ENCODE results near the gene TP53INP2.

Gene TP53INP2

GRCh38 chr20:34732523-34732922 lies 28.4 kb downstream of the TP53INP2 start:
- DNase-seq: no peak

GRCh38 chr20:34736106-34736735 lies 32.1 kb downstream of the TP53INP2 start:
- DNase-seq: no peak

DNA sequence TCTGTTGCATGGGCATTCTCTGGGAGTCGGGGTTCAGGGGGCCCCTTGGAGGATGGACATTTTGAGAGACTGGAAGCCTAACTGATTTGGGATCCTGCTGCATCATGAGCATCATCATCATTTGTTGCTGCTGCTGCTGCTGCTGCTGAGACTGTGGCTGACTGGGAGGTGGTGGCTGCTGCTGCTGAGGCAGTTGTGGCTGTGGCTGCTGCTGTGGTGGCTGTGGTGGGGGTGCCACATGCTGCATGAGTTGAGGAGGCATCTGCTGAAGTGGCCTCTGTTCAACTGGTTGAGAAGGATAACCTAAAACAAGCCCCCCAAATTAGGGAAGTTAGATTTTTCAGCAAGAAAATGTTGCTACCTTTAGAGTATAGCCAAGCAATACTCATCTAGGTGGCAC lies 38.9 kb downstream of the TP53INP2 start:
- no peak for DNase-seq

DNA sequence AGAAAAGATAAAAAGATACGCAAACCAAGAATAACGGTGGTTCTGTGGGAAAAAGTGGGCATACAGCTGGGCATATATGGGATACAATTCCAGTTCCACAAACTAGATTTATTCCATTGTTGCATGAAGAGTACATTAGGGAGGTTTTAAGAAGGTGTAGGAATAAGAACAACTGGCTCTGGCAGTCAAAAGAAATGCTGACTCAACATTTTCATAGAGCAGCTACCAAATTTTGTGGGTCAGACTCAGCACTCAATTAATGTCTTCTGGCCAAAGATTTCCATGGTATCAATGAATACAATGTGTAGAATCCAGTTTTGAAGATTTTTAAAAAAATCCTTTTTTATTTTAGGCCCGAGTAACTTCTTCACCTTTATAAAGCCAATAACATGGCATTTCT lies 40.2 kb downstream of the TP53INP2 start:
- DNase-seq: no peak

- no peak for DNase-seq
Observed at GRCh38 chr20:34744847-34745246, 40.7 kb downstream of the TP53INP2 start.

DNA sequence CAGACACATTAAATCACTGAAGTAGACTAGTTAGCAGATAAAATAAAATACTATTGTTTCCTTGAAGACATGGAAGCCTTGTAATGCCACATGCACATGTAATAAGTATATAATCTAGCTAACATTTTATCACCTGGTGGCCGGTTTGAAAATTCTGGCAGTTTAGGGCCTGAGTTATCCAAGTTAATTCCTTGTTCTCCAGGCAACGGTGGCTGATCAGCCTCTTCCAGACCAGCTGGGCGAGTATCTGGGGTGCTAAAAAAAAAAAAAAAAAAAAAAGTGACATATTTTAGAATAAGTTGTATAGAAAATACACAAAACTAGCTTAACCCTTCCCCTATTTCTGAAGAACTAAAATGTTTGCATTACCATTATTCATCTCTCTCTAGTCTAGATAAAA lies 42.5 kb downstream of the TP53INP2 start:
- no peak for DNase-seq

DNA sequence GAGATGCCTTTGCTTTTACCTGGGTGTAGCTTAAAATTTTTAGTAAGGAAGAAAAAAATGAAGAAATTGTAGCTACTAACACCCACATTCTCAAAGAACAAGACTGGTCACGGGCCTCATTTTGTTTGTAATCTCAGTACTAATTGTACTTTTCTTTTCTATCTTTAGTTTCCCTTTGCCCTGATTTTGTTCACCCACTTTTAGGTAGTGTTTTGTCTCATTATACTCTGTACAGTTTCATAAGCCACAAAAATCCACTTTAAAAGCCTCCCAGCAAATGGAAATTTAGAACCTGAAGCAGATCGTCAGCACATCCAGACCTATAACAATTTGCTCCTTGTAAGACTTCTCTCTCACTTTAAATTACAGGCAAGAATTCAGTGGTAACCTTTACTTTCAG lies 43.3 kb downstream of the TP53INP2 start:
- DNase-seq: no peak

DNA sequence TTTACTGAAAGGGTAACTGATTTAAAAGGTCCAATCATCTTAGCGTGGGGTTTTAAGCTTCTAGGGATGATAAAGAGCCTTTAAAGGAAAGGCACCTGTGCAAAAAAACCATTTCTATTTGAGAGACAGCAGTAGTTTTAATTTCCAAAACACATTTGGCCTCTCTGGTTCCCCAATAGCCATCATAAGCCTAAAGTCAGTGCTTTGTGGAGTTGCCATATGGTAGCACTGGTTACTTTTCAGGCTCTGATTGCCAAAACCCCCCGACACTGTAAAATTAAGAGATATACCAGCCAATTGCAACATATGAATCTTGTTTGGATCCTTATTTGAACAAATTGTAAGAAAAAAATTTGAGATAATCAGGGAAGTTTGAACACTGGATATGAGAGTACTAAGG lies 44.6 kb downstream of the TP53INP2 start:
- DNase-seq: no peak

- DNase-seq: no peak
Observed at GRCh38 chr20:34750484-34750883, 46.3 kb downstream of the TP53INP2 start.

- DNase-seq: no peak
Observed at GRCh38 chr20:34751453-34751852, 47.3 kb downstream of the TP53INP2 start.

GRCh38 chr20:34753706-34754461 lies 49.7 kb downstream of the TP53INP2 start:
- no peak for DNase-seq

GRCh38 chr20:34754611-34755010 lies 50.5 kb downstream of the TP53INP2 start:
- no peak for DNase-seq

DNA sequence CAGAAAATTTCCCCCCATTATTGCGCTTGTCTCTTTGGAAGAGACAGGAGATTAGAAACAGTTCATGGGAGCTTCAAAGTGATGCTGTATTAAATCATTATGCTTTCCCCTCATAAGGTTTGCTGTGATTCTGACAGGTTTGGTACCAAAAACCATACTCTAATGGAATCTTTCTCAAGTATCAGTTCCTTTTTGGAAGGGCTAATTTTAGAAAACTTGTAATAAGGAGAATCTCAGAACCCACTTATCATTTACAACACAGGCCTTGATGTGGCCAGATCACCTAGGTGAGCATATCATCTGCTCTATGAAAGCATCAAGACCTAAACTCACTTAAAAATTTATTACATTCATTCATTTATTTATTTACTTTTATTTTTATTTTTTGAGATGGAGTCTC lies 51.2 kb downstream of the TP53INP2 start:
- DNase-seq: no peak

DNA sequence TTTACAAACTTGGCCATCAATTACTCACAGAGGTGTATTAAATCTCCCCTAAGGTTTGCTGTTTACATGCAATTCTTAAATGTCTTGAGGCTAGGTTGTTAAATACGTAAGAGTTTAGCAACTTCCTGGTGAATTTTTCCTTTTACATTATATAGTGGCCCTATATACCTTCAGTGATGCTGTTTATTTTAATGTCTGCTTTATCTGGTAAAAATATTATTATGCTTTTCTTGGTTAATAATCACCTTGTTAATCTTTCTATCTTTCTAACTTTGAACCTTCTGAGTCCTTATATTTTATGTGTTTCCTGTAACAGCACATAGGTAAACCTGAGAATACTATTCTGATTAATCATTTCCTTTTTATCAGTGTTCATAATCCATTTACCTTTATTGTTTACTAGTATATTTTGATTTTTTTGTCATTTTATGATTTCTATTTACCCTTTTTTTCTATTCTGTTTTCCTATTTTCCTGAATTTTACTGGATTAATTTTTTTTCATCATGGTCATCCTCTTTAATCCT lies 57.9 kb downstream of the TP53INP2 start:
- DNase-seq: no peak

Measured in DMS153 (cell line).